ENCODE results near the gene AP1G2. TPM values are rescaled to one million over a fixed set of nuclear protein-coding genes. Genes with fewer than 3 reads are reported as not detected.

Gene AP1G2
- polyA plus RNA-seq, 2 of the 4 experiments (the other 2 are of a cell fraction), result 80.6 to 83.7 TPM

- CTCF ChIA-PET, result interaction anchor here (0.7 to 19.0 kb wide), 22 partner anchors 9 to 422 kb away, joined by 3 to 553 read pairs (median 3); partner anchors contain the start of genes BCL2L2, NGDN and ZFHX2
Observed at GRCh38 chr14:23563473-23564180, 4.0 kb downstream of the AP1G2 start.

GRCh38 chr14:23562822-23563472, 4.6 kb downstream of the AP1G2 start:
- Histone ChIP-seq H3K4me3 (no peak overlapping the region), H3K9me3 (no peaks in the 10 kb centered on the region), H3K4me1 (peaks cover 12% of the 10 kb centered on the region), H3K27ac (no peak overlapping the region), H3K4me2 (no peak overlapping the region)
- peak; percentile 55 to 68 for DNase-seq (ENCODE audit: low read depth in 1 of 2, low spot score in 1 of 2)
- ChIA-PET POLR2A (interaction anchor here (1.0 to 1.3 kb wide), 2 partner anchors 7 to 89 kb away, joined by 4 to 14 read pairs; partner anchors contain the start of gene THTPA), CTCF (interaction anchor here (0.6 to 19.0 kb wide), 23 partner anchors 9 to 422 kb away, joined by 3 to 553 read pairs (median 3); partner anchors contain the start of genes NGDN and ZFHX2)
- peak in 1 of 2 experiments; percentile 31; a peak in 3 of 6 replicates for ATAC-seq
- TF ChIP-seq RAD21 (conservative IDR thresholded peaks at IDR 0.05 in 1 of 2, IDR thresholded peaks at IDR 0.05 in 1 of 2), result peak; percentile 64 to 66
- TF ChIP-seq, protein P1, sequence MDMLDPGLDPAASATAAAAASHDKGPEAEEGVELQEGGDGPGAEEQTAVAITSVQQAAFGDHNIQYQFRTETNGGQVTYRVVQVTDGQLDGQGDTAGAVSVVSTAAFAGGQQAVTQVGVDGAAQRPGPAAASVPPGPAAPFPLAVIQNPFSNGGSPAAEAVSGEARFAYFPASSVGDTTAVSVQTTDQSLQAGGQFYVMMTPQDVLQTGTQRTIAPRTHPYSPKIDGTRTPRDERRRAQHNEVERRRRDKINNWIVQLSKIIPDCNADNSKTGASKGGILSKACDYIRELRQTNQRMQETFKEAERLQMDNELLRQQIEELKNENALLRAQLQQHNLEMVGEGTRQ (IDR thresholded peaks at IDR 0.05), result no peak
- no peak for TF ChIP-seq TFCP2L1 (CRISPR knock-in tag; IDR thresholded peaks at IDR 0.05)
- TF ChIP-seq, protein P2, sequence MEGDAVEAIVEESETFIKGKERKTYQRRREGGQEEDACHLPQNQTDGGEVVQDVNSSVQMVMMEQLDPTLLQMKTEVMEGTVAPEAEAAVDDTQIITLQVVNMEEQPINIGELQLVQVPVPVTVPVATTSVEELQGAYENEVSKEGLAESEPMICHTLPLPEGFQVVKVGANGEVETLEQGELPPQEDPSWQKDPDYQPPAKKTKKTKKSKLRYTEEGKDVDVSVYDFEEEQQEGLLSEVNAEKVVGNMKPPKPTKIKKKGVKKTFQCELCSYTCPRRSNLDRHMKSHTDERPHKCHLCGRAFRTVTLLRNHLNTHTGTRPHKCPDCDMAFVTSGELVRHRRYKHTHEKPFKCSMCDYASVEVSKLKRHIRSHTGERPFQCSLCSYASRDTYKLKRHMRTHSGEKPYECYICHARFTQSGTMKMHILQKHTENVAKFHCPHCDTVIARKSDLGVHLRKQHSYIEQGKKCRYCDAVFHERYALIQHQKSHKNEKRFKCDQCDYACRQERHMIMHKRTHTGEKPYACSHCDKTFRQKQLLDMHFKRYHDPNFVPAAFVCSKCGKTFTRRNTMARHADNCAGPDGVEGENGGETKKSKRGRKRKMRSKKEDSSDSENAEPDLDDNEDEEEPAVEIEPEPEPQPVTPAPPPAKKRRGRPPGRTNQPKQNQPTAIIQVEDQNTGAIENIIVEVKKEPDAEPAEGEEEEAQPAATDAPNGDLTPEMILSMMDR (IDR thresholded peaks at IDR 0.05), result peak; percentile 69
- no peak for TF ChIP-seq ZFP36 (IDR thresholded peaks at IDR 0.05; ENCODE audit: borderline replicate concordance, partially characterized antibody)
- peak; percentile 44; the same call in 1 of the 3 replicates for TF ChIP-seq SMC3 (IDR thresholded peaks at IDR 0.05)
- 0 out of 5 replicates have a peak, but pooled peaks of 1 of the 2 experiments have one; percentile 11 for TF ChIP-seq JUN (IDR thresholded peaks at IDR 0.05)
- no peak for TF ChIP-seq HES2 (IDR thresholded peaks at IDR 0.05)
- WGBS (ENCODE audit: missing lambda C conversion rate), result 70% methylated on average over 2 of the region's 2 CpGs
- no peak for FAIRE-seq

More at GRCh38 chr14:23563473-23564180, 4.0 kb downstream of the AP1G2 start:
- POLR2A ChIA-PET, result interaction anchor here (1.0 to 1.3 kb wide), 2 partner anchors 8 to 89 kb away, joined by 4 to 14 read pairs; partner anchors contain the start of gene THTPA
- Histone ChIP-seq H3K27ac (no peak overlapping the region), H3K9me3 (no peaks in the 10 kb centered on the region), H3K4me1 (peaks cover 19% of the 10 kb centered on the region), H3K4me2 (no peak overlapping the region), H3K4me3 (no peak overlapping the region)
- no peak for ATAC-seq
- TF ChIP-seq, protein P3, sequence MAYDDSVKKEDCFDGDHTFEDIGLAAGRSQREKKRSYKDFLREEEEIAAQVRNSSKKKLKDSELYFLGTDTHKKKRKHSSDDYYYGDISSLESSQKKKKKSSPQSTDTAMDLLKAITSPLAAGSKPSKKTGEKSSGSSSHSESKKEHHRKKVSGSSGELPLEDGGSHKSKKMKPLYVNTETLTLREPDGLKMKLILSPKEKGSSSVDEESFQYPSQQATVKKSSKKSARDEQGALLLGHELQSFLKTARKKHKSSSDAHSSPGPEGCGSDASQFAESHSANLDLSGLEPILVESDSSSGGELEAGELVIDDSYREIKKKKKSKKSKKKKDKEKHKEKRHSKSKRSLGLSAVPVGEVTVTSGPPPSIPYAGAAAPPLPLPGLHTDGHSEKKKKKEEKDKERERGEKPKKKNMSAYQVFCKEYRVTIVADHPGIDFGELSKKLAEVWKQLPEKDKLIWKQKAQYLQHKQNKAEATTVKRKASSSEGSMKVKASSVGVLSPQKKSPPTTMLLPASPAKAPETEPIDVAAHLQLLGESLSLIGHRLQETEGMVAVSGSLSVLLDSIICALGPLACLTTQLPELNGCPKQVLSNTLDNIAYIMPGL (CRISPR knock-in tag; IDR thresholded peaks at IDR 0.05; ENCODE audit: borderline replicate concordance), result no peak
- TF ChIP-seq ZNF302 (CRISPR knock-in tag; IDR thresholded peaks at IDR 0.05) (no peak), RNF2 (IDR thresholded peaks at IDR 0.05; ENCODE audit: borderline replicate concordance, low read depth) (no peak), MAX (IDR thresholded peaks at IDR 0.05) (no peak), CBX2 (IDR thresholded peaks at IDR 0.05; ENCODE audit: borderline replicate concordance, low read depth) (no peak), HOXB13 (CRISPR knock-in tag; IDR thresholded peaks at IDR 0.05; ENCODE audit: low read depth) (no peak), POLR2A (IDR thresholded peaks at IDR 0.05; ENCODE audit: low read length) (no peak), JUNB (IDR thresholded peaks at IDR 0.05) (no peak), MYC (IDR thresholded peaks at IDR 0.05; ENCODE audit: borderline replicate concordance, low read length) (no peak), FOXS1 (CRISPR knock-in tag; IDR thresholded peaks at IDR 0.05) (no peak), NFE2L2 (conservative IDR thresholded peaks at IDR 0.05; ENCODE audit: low read length) (no peak), PBX3 (IDR thresholded peaks at IDR 0.05) (no peak), ESRRA (IDR thresholded peaks at IDR 0.05; ENCODE audit: borderline replicate concordance, low read length) (no peak), CEBPB (IDR thresholded peaks at IDR 0.05) (no peak), HOXA7 (CRISPR knock-in tag; IDR thresholded peaks at IDR 0.05) (no peak), ATOH8 (CRISPR knock-in tag; IDR thresholded peaks at IDR 0.05; ENCODE audit: low read depth) (no peak), BHLHE40 (IDR thresholded peaks at IDR 0.05; ENCODE audit: low read depth, low read length) (no peak), RAD21 (conservative IDR thresholded peaks at IDR 0.05 in 1 of 2, IDR thresholded peaks at IDR 0.05 in 1 of 2) (no peak)
- TF ChIP-seq, protein P1 (IDR thresholded peaks at IDR 0.05), result no peak
- FAIRE-seq, result no peak
- no peak for DNase-seq (ENCODE audit: low read depth in 1 of 2, low spot score in 1 of 2)
- WGBS (ENCODE audit: missing lambda C conversion rate), result 90% methylated on average over 12 of the region's 14 CpGs

All from A549 (cell line).